ENCODE results near the gene IL20RB.

DNA sequence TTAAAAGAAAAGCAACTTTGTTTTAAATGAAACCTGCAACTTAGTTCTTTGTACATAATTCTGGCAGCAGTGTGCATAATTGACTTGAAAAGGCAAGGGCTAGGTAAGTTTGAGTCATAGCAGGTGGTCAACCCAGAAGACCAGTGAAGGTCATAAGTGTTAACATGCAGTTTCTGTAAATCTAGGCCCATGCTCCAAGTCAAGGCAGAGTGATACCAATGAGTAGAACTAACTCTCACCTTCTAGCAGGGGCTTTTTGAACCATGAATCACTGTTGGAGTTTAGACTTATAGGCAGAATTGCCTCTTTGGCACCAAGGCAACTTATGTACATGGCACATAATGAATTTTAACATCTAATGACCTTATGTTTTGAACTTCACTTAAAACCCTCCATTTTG lies 29.5 kb upstream of the IL20RB start:
- TF ChIP-seq, protein P1, sequence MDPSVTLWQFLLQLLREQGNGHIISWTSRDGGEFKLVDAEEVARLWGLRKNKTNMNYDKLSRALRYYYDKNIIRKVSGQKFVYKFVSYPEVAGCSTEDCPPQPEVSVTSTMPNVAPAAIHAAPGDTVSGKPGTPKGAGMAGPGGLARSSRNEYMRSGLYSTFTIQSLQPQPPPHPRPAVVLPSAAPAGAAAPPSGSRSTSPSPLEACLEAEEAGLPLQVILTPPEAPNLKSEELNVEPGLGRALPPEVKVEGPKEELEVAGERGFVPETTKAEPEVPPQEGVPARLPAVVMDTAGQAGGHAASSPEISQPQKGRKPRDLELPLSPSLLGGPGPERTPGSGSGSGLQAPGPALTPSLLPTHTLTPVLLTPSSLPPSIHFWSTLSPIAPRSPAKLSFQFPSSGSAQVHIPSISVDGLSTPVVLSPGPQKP (IDR thresholded peaks at IDR 0.05; ENCODE audit: borderline replicate concordance, low read depth, low read length): no peak
- TF ChIP-seq, protein P2, sequence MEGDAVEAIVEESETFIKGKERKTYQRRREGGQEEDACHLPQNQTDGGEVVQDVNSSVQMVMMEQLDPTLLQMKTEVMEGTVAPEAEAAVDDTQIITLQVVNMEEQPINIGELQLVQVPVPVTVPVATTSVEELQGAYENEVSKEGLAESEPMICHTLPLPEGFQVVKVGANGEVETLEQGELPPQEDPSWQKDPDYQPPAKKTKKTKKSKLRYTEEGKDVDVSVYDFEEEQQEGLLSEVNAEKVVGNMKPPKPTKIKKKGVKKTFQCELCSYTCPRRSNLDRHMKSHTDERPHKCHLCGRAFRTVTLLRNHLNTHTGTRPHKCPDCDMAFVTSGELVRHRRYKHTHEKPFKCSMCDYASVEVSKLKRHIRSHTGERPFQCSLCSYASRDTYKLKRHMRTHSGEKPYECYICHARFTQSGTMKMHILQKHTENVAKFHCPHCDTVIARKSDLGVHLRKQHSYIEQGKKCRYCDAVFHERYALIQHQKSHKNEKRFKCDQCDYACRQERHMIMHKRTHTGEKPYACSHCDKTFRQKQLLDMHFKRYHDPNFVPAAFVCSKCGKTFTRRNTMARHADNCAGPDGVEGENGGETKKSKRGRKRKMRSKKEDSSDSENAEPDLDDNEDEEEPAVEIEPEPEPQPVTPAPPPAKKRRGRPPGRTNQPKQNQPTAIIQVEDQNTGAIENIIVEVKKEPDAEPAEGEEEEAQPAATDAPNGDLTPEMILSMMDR (conservative IDR thresholded peaks at IDR 0.05; ENCODE audit: low read depth, low read length): no peak

Measured in IMR-90 (cell line).